Activated effector memory CD4-positive, alpha-beta T cell treated with Interleukin-2 at 50 U/mL for 16 hours (primary cell): Measurements from ENCODE around the gene COL9A2.
"Not testable (repeated sequence)": the region's sequence is repeated elsewhere in the genome, so short reads cannot be mapped to it uniquely, and the experiment has no call there.

Source experiments
- DNase-seq: peaks from one replicate; pipeline ENCODE4 v3.0.0-alpha.2; 2020

Gene COL9A2

GRCh38 chr1:40316595-40317393 lies at the start of gene COL9A2:
Gene COL9A2, minus strand, starts transcription at chr1:40317286. Its CDS starts 89 bp downstream, at chr1:40317197.
- peak; percentile 47 for DNase-seq

GRCh38 chr1:40363721-40364120 lies 46.6 kb upstream of the COL9A2 start:
- DNase-seq = no peak

GRCh38 chr1:40362699-40363098 lies 45.6 kb upstream of the COL9A2 start:
- no peak for DNase-seq

- DNase-seq = no peak
Observed at GRCh38 chr1:40362199-40362598, 45.1 kb upstream of the COL9A2 start.

GRCh38 chr1:40361637-40362036 lies 44.6 kb upstream of the COL9A2 start:
- no peak for DNase-seq

- no peak for DNase-seq
Observed at GRCh38 chr1:40361201-40361600, 44.1 kb upstream of the COL9A2 start.

GRCh38 chr1:40360631-40361030 lies 43.5 kb upstream of the COL9A2 start:
- DNase-seq = no peak

GRCh38 chr1:40357625-40358024 lies 40.5 kb upstream of the COL9A2 start:
- DNase-seq = no peak

- no peak for DNase-seq
Observed at GRCh38 chr1:40353082-40353481, 36.0 kb upstream of the COL9A2 start.

- DNase-seq = no peak
Observed at GRCh38 chr1:40352126-40352525, 35.0 kb upstream of the COL9A2 start.

GRCh38 chr1:40351124-40351523 lies 34.0 kb upstream of the COL9A2 start:
- no peak for DNase-seq

GRCh38 chr1:40350391-40350790 lies 33.3 kb upstream of the COL9A2 start:
- DNase-seq = no peak

- no peak for DNase-seq
Observed at GRCh38 chr1:40344597-40344996, 27.5 kb upstream of the COL9A2 start.

GRCh38 chr1:40342381-40342717 lies 25.3 kb upstream of the COL9A2 start:
- not testable (repeated sequence) for DNase-seq

GRCh38 chr1:40341491-40342380 lies 24.6 kb upstream of the COL9A2 start:
- no peak for DNase-seq

GRCh38 chr1:40339420-40340323 lies 22.6 kb upstream of the COL9A2 start:
- no peak for DNase-seq

GRCh38 chr1:40338745-40339419 lies 21.8 kb upstream of the COL9A2 start:
- DNase-seq = peak; percentile 81

GRCh38 chr1:40337443-40337842 lies 20.4 kb upstream of the COL9A2 start:
- no peak for DNase-seq

GRCh38 chr1:40332695-40333094 lies 15.6 kb upstream of the COL9A2 start:
- DNase-seq = no peak

- not testable (repeated sequence) for DNase-seq
Observed at GRCh38 chr1:40331403-40331802, 14.3 kb upstream of the COL9A2 start.

- DNase-seq = no peak
Observed at GRCh38 chr1:40318970-40319621, 2.0 kb upstream of the COL9A2 start.

- DNase-seq = no peak
Observed at GRCh38 chr1:40318476-40318875, 1.4 kb upstream of the COL9A2 start.
